Pulmonary artery endothelial cell (primary cell): ENCODE data around the gene SOWAHC. TPM values are rescaled to one million over a fixed set of nuclear protein-coding genes. Genes with fewer than 3 reads are reported as not detected.

ENCODE experiments used
- DNase-seq: peaks from one replicate; pipeline ENCODE4 v3.0.0-alpha.2; 2011; ENCODE audit warnings: low read depth, low spot score
- total RNA-seq: library from RNA; depleted of rRNA; stranded (reverse); fragments of >200 nt; gene quantifications from 2 replicates; pipeline ENCODE4 v1.2.3, GENCODE V29; 2014

Gene SOWAHC
- total RNA-seq, 1 donor from 2014 or later = 2.6 TPM

- no peak for DNase-seq
Measured at GRCh38 chr2:109644571-109645275, 30.6 kb downstream of the SOWAHC start.

- no peak for DNase-seq
Measured at GRCh38 chr2:109645412-109646184, 31.4 kb downstream of the SOWAHC start.

GRCh38 chr2:109646961-109647360 is 32.8 kb downstream of the SOWAHC start:
- DNase-seq = no peak

GRCh38 chr2:109647636-109648035 is 33.5 kb downstream of the SOWAHC start:
- DNase-seq = no peak

- DNase-seq = no peak
Measured at GRCh38 chr2:109648041-109648527, 33.9 kb downstream of the SOWAHC start.

- no peak for DNase-seq
Measured at GRCh38 chr2:109649736-109650695, 35.9 kb downstream of the SOWAHC start.

- no peak for DNase-seq
Measured at GRCh38 chr2:109654326-109655050, 40.3 kb downstream of the SOWAHC start.

GRCh38 chr2:109655287-109655686 is 41.1 kb downstream of the SOWAHC start:
- DNase-seq = no peak

GRCh38 chr2:109659396-109660045 is 45.4 kb downstream of the SOWAHC start:
- DNase-seq = no peak

- no peak for DNase-seq
Measured at GRCh38 chr2:109660046-109660860, 46.1 kb downstream of the SOWAHC start.

GRCh38 chr2:109662889-109663288 is 48.7 kb downstream of the SOWAHC start:
- no peak for DNase-seq

- peak; percentile 29 for DNase-seq
Measured at GRCh38 chr2:109663721-109664120, 49.6 kb downstream of the SOWAHC start.

- DNase-seq = no peak
Measured at GRCh38 chr2:109666466-109666865, 52.3 kb downstream of the SOWAHC start.

Other genes with a start within 250 kb of the SOWAHC start
- 92.0 and 104 TPM in 2 replicates for gene SEPTIN10, start 398 bp upstream of the SOWAHC start, total RNA-seq
- 16.5 and 18.4 TPM in 2 replicates for gene RGPD5, start 179.9 kb downstream of the SOWAHC start, total RNA-seq